ENCODE measurements around the gene CA6.

GRCh38 chr1:8969937-8970336, 24.3 kb downstream of the CA6 start:
- no peak for TF ChIP-seq HDAC2 (IDR thresholded peaks at IDR 0.05)
- TF ChIP-seq POLR2A (IDR thresholded peaks at IDR 0.05; ENCODE audit: low read length) = no peak
- TF ChIP-seq KDM1A (IDR thresholded peaks at IDR 0.05; ENCODE audit: low read depth) = no peak
- TF ChIP-seq ZSCAN20 (CRISPR knock-in tag; IDR thresholded peaks at IDR 0.05) = no peak
- no peak for TF ChIP-seq CTCF (IDR thresholded peaks at IDR 0.05)

Data from A549 (cell line).